ENCODE measurements around the gene ASL. TPM values are rescaled to one million over a fixed set of nuclear protein-coding genes. Genes with fewer than 3 reads are reported as not detected.

Gene ASL
- total and polyA plus RNA-seq, 12 donors: 10.1 to 27.5 (median 13.5) TPM

DNA sequence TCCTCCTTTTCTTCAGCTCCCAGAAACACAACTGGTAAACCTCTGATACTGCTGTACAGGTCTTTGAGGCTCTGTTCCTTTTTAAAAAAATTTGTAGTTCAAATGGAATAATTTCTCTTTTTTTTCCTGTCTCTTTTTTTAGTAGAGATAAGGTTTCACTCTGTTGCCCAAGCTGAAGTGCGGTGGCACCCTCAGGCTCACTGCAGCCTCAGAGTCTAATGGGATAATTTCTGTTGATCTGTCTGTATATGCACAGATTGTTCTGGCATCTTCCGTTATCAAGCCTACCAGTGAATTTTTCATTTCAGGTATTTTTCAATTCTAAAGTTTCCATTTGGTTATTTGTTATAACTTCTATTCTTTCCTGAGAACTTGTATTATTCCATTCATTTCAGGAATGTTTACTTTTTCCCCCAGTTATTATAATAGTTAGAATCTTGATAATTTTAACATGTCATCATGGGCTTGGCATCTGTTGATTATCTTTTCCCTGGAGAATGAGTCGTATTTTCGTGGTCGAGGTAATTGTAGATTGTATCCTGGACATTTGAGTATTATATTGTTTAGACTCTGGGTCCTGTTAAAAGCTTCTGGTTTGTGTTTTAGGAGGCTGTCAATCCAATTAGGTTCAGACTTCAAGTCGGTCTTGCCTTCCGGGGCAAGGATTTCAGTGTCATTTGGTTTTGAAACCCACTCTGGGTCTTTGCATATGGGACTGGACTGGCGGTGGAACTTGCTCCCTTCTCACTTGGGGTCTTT is 63.6 kb downstream of the ASL start:
- ATAC-seq: no peak
- DNase-seq: no peak
- Histone ChIP-seq H3K9me3 (no peaks in the 10 kb centered on the region), H3K36me3 (peaks cover 0 to 94% (median 26%) of the 10 kb centered on the region in 9 donors), H3K27ac (no peak overlapping the region), H3K27me3 (no peaks in the 10 kb centered on the region), H3K4me3 (no peak overlapping the region), H3K4me1 (peaks cover 2 to 38% (median 34%) of the 10 kb centered on the region in 9 donors)
- TF ChIP-seq, protein P1, sequence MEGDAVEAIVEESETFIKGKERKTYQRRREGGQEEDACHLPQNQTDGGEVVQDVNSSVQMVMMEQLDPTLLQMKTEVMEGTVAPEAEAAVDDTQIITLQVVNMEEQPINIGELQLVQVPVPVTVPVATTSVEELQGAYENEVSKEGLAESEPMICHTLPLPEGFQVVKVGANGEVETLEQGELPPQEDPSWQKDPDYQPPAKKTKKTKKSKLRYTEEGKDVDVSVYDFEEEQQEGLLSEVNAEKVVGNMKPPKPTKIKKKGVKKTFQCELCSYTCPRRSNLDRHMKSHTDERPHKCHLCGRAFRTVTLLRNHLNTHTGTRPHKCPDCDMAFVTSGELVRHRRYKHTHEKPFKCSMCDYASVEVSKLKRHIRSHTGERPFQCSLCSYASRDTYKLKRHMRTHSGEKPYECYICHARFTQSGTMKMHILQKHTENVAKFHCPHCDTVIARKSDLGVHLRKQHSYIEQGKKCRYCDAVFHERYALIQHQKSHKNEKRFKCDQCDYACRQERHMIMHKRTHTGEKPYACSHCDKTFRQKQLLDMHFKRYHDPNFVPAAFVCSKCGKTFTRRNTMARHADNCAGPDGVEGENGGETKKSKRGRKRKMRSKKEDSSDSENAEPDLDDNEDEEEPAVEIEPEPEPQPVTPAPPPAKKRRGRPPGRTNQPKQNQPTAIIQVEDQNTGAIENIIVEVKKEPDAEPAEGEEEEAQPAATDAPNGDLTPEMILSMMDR (IDR thresholded peaks at IDR 0.05): no peak
- intact Hi-C loops (cut with DNase I): no loop called here
- WGBS, 2 donors: 63 to 66% methylated on average over 8 of the region's 8 CpGs

DNA sequence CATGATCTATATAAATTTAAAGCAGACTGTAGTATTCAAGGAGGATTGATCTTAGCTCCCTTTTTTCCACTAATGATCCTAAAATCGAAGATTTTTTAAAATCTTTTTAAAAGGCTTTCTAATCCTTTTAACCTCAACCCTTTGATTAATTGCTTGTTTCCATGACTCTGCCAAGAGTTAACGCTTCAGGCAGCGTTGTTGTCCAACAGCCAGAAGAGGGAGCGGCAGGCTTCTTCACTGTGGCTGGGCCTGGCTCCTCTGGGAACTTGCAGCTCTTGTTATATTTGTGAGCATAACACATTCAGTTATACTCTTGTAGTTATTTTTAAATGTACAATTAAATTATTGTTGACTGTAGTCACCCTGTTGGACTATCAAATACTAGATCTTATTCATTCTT is 65.3 kb downstream of the ASL start:
- peaks cover 2 to 49% (median 34%) of the 10 kb centered on the region in 9 donors for H3K4me1 ChIP-seq
- ATAC-seq (peak; percentile 66 to 78 (median 72)), DNase-seq (peak; percentile 60 to 71)
- WGBS, 2 donors: 16 to 21% methylated on average over 4 of the region's 4 CpGs
- peaks cover 0 to 94% (median 26%) of the 10 kb centered on the region in 9 donors for H3K36me3 ChIP-seq
- H3K9me3 ChIP-seq: no peaks in the 10 kb centered on the region
- TF ChIP-seq, protein P1 (IDR thresholded peaks at IDR 0.05): peak; percentile 39 to 82 (median 64)
- H3K27ac ChIP-seq: peak overlapping the region in 3 of 10 donors; percentile 15 to 48 (median 18)
- intact Hi-C loops (cut with DNase I): loop anchor here in 4 of 10 donors (10.0 kb wide), 4 partner anchors 64 to 364 kb away; partner anchors contain the start of gene TPST1 (in 2 of the 4)
- H3K4me3 ChIP-seq: no peak overlapping the region
- no peaks in the 10 kb centered on the region for H3K27me3 ChIP-seq

DNA sequence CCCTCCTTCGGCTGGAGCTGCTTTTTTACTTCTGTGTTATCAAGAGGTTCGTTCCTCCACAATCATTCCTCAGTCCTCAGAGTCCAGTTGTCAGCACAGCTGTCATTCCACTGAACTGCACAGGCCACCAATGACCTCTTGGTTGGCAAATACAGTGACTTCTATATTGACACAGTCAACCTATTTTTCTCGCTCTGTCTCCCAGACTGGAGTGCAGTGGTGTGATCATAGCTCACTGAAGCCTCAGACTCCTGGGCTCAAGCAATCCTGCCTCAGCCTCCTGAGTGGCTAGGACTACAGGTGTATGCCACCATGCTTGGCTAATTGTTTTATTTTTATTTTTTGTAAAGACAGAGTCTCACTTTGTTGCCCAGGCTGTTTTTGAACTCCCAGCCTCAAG is 66.7 kb downstream of the ASL start:
- Histone ChIP-seq H3K4me3 (no peak overlapping the region), H3K36me3 (peaks cover 0 to 93% (median 12%) of the 10 kb centered on the region in 9 donors), H3K27me3 (no peaks in the 10 kb centered on the region), H3K4me1 (peaks cover 2 to 59% (median 34%) of the 10 kb centered on the region in 9 donors), H3K9me3 (no peaks in the 10 kb centered on the region), H3K27ac (peak overlapping the region in 4 of 10 donors; percentile 0 to 48 (median 16))
- DNase-seq (no peak), ATAC-seq (no peak)
- WGBS, 2 donors: 55 to 61% methylated on average over 3 of the region's 3 CpGs
- intact Hi-C loops (cut with DNase I): loop anchor here in 4 of 10 donors (10.0 kb wide), 4 partner anchors 62 to 362 kb away; partner anchors contain the start of gene TPST1 (in 2 of the 4)
- TF ChIP-seq, protein P1 (IDR thresholded peaks at IDR 0.05): no peak

DNA sequence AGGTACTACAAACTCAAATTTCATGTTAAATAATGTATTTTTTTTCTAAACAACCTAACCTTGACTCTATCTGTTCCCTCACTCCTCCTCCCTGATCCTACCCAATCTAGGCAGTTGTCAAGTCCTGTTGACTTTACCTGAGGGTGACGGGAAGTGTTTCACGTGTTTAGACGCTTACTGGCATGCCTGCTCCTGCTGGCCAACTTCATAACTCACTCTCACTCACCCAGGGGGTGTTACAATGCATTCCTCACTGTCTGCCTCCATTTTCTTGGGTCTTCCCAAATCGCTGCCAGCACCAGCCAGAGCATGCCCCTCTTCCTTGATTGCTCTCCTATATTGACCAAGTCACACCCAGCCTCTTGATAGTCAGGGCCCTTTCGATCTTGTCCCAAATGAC is 67.4 kb downstream of the ASL start:
- TF ChIP-seq, protein P1 (IDR thresholded peaks at IDR 0.05): no peak
- H3K36me3 ChIP-seq: peaks cover 0 to 92% (median 11%) of the 10 kb centered on the region in 9 donors
- peaks cover 2 to 59% (median 34%) of the 10 kb centered on the region in 9 donors for H3K4me1 ChIP-seq
- ATAC-seq (no peak), DNase-seq (no peak)
- peak overlapping the region in 6 of 10 donors; percentile 0 to 48 (median 24) for H3K27ac ChIP-seq
- no peaks in the 10 kb centered on the region for H3K9me3 ChIP-seq
- intact Hi-C loops (cut with DNase I): loop anchor here in 4 of 10 donors (10.0 kb wide), 4 partner anchors 62 to 362 kb away; partner anchors contain the start of gene TPST1 (in 2 of the 4)
- WGBS, 2 donors: 55 to 58% methylated on average over 5 of the region's 5 CpGs
- H3K4me3 ChIP-seq: no peak overlapping the region
- H3K27me3 ChIP-seq: no peaks in the 10 kb centered on the region

Other genes starting within 250 kb of the ASL start
- gene VKORC1L1, start 202.7 kb upstream of the ASL start, total RNA-seq: 10 to 100 TPM; 15.3 to 23.8 (median 17.7) TPM
- gene VKORC1L1, start 202.7 kb upstream of the ASL start, polyA plus RNA-seq: 10 to 100 TPM in 1 of 2 donors, 1 to 10 TPM in 1; 4.4 to 10.9 TPM
- gene GUSB, start 93.6 kb upstream of the ASL start, total RNA-seq: 10 to 100 TPM; 10.8 to 30.6 (median 15.6) TPM
- 10 to 100 TPM; 25.3 to 28.0 TPM for gene GUSB, start 93.6 kb upstream of the ASL start, polyA plus RNA-seq
- 10 to 100 TPM; 15.4 to 31.1 (median 23.1) TPM for gene CRCP, start 39.0 kb downstream of the ASL start, total RNA-seq
- gene CRCP, start 39.0 kb downstream of the ASL start, polyA plus RNA-seq: 10 to 100 TPM; 11.3 to 16.2 TPM
- 1 to 10 TPM; 2.7 to 7.3 (median 4.7) TPM for gene TPST1, start 129.5 kb downstream of the ASL start, total RNA-seq
- 1 to 10 TPM; 2.0 to 5.7 TPM for gene TPST1, start 129.5 kb downstream of the ASL start, polyA plus RNA-seq